ENCODE results near the gene ENOPH1. TPM values are rescaled to one million over a fixed set of nuclear protein-coding genes. Genes with fewer than 3 reads are reported as not detected.

Gene ENOPH1
- total RNA-seq, 4 donors from 2014 or later: 11.5 to 23.1 (median 19.8) TPM

- TF ChIP-seq CTCF (IDR thresholded peaks at IDR 0.05; ENCODE audit: low read depth): no peak
Measured at GRCh38 chr4:82458729-82459128, 28.3 kb downstream of the ENOPH1 start.

GRCh38 chr4:82461710-82462109, 31.3 kb downstream of the ENOPH1 start:
- no peak for TF ChIP-seq CTCF (IDR thresholded peaks at IDR 0.05; ENCODE audit: low read depth)

- no peak for TF ChIP-seq CTCF (IDR thresholded peaks at IDR 0.05; ENCODE audit: low read depth)
Measured at GRCh38 chr4:82462415-82462831, 32.0 kb downstream of the ENOPH1 start.

GRCh38 chr4:82463221-82463620, 32.8 kb downstream of the ENOPH1 start:
- TF ChIP-seq CTCF (IDR thresholded peaks at IDR 0.05; ENCODE audit: low read depth): no peak

GRCh38 chr4:82467471-82467870, 37.1 kb downstream of the ENOPH1 start:
- TF ChIP-seq CTCF (IDR thresholded peaks at IDR 0.05; ENCODE audit: low read depth): no peak

- TF ChIP-seq CTCF (IDR thresholded peaks at IDR 0.05; ENCODE audit: low read depth): no peak
Measured at GRCh38 chr4:82469791-82470345, 39.5 kb downstream of the ENOPH1 start.

GRCh38 chr4:82473621-82474164, 43.3 kb downstream of the ENOPH1 start:
- no peak for TF ChIP-seq CTCF (IDR thresholded peaks at IDR 0.05; ENCODE audit: low read depth)

Measured in subcutaneous adipose tissue (tissue), 4 donors.